OCI-LY7 (cell line): ENCODE data around the gene FASTK.

Experiments used
- EZH2phosphoT487 ChIP-seq: fragments of 200-600 bp; sonication (generic); IDR thresholded peaks from 2 replicates; pipeline ENCODE4 v1.6.1; 2018; ENCODE audit warnings: low read depth, borderline replicate concordance, mild to moderate bottlenecking, mixed run types, antibody characterized with exemption, low read length, moderate library complexity, mixed read lengths
- TF ChIP-seq, protein P1 (sequence below): fragments of 200-600 bp; sonication (generic); conservative IDR thresholded peaks from 2 replicates; pipeline ENCODE4 v1.5.1; 2014; ENCODE audit warnings: mild to moderate bottlenecking, antibody characterized with exemption, low read length, moderate library complexity, mixed read lengths

DNA sequence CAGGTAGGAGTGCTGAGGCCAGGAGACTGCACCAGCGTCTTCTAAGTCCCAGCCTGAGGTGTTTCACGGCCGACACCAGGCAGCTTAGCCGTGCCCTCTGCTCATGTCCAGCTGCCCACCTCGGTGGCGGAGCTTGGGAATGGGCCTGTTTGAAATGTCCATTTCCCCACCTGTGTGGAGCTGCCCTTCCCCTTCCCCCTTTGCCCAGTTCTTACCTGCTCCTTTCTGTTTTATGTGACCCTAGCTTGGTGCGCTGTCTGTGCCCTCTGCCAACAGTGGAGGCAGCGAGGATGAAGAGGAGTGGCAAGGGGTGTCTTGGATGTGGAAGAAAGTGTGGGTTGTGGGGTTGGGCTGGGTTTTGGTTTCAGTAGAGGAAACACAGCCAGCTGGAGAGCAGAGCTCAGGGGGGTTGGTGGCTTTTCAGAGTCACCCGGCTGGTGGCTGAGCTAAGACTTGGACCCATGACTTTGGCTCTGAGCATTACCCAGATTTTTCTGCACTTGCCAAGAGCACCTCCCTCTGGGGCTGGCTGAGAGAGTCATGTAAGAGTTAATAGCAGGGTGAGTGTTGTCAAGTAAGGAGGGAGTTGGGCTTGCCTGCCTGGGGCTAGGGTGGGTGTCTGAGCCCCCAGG, 49.5 kb upstream of the FASTK start:
- TF ChIP-seq, protein P1, sequence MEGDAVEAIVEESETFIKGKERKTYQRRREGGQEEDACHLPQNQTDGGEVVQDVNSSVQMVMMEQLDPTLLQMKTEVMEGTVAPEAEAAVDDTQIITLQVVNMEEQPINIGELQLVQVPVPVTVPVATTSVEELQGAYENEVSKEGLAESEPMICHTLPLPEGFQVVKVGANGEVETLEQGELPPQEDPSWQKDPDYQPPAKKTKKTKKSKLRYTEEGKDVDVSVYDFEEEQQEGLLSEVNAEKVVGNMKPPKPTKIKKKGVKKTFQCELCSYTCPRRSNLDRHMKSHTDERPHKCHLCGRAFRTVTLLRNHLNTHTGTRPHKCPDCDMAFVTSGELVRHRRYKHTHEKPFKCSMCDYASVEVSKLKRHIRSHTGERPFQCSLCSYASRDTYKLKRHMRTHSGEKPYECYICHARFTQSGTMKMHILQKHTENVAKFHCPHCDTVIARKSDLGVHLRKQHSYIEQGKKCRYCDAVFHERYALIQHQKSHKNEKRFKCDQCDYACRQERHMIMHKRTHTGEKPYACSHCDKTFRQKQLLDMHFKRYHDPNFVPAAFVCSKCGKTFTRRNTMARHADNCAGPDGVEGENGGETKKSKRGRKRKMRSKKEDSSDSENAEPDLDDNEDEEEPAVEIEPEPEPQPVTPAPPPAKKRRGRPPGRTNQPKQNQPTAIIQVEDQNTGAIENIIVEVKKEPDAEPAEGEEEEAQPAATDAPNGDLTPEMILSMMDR = no peak
- TF ChIP-seq EZH2phosphoT487 = no peak
